Type B pancreatic cell (in vitro differentiated cells): ENCODE measurements around the gene PRICKLE2. TPM values are rescaled to one million over a fixed set of nuclear protein-coding genes. Genes with fewer than 3 reads are reported as not detected.

Experiments used
- DNase-seq: peaks from one replicate; pipeline ENCODE4 v3.0.0; 2021; ENCODE audit warnings: mixed read lengths; ENCODE audit not compliant: unreplicated experiment; ENCODE audit errors: extremely low spot score
- H3K27ac Mint-ChIP-seq: 2 replicates; pipeline ENCODE4 v1.8.0; 2021; ENCODE audit warnings: mild to moderate bottlenecking, mixed read lengths
- H3K27me3 Mint-ChIP-seq: 2 replicates; pipeline ENCODE4 v1.8.0; 2021; ENCODE audit warnings: mixed read lengths
- H3K36me3 Mint-ChIP-seq: 2 replicates; pipeline ENCODE4 v1.8.0; 2021; ENCODE audit warnings: mixed read lengths
- H3K4me1 Mint-ChIP-seq: one replicate; pipeline ENCODE4 v1.8.0; 2021; ENCODE audit warnings: mixed read lengths; ENCODE audit not compliant: unreplicated experiment
- H3K4me3 Mint-ChIP-seq: 2 replicates; pipeline ENCODE4 v1.8.0; 2021; ENCODE audit warnings: mild to moderate bottlenecking, mixed read lengths
- H3K9me3 Mint-ChIP-seq: 2 replicates; pipeline ENCODE4 v1.8.0; 2021; ENCODE audit warnings: mixed read lengths
- CTCF ChIP-seq: fragments of 200-600 bp; sonication (generic); conservative IDR thresholded peaks from 2 replicates; pipeline ENCODE4 v1.5.0; 2021; ENCODE audit warnings: antibody characterized with exemption, mild to moderate bottlenecking
- total RNA-seq: library from RNA; stranded (reverse); gene quantifications from 2 replicates; pipeline ENCODE4 v1.2.1, GENCODE V29; 2021; ENCODE audit warnings: low replicate concordance

Gene PRICKLE2
- total RNA-seq, 1 donor from 2014 or later, result 23.6 TPM

- Mint-ChIP-seq H3K27me3 (no peaks in the 10 kb centered on the region), H3K27ac (no peak overlapping the region), H3K9me3 (no peaks in the 10 kb centered on the region), H3K4me1 (peaks cover 12% of the 10 kb centered on the region), H3K4me3 (no peak overlapping the region), H3K36me3 (no peaks in the 10 kb centered on the region)
- no peak for DNase-seq
- TF ChIP-seq CTCF, result no peak
Observed at GRCh38 chr3:64131725-64132469, 93.4 kb downstream of the PRICKLE2 start.

GRCh38 chr3:64130436-64130835 lies 94.8 kb downstream of the PRICKLE2 start:
- Mint-ChIP-seq H3K4me1 (peaks cover 12% of the 10 kb centered on the region), H3K4me3 (no peak overlapping the region), H3K27ac (no peak overlapping the region), H3K9me3 (no peaks in the 10 kb centered on the region), H3K36me3 (no peaks in the 10 kb centered on the region), H3K27me3 (no peaks in the 10 kb centered on the region)
- no peak for TF ChIP-seq CTCF
- DNase-seq, result no peak

GRCh38 chr3:64129581-64129980 lies 95.7 kb downstream of the PRICKLE2 start:
- no peak for TF ChIP-seq CTCF
- DNase-seq, result no peak
- Mint-ChIP-seq H3K27me3 (no peaks in the 10 kb centered on the region), H3K27ac (no peak overlapping the region), H3K4me1 (peaks cover 12% of the 10 kb centered on the region), H3K9me3 (peaks cover 8% of the 10 kb centered on the region), H3K36me3 (peaks cover 8% of the 10 kb centered on the region), H3K4me3 (no peak overlapping the region)

GRCh38 chr3:64129106-64129505 lies 96.2 kb downstream of the PRICKLE2 start:
- Mint-ChIP-seq H3K36me3 (peaks cover 9% of the 10 kb centered on the region), H3K27me3 (no peaks in the 10 kb centered on the region), H3K4me1 (peaks cover 12% of the 10 kb centered on the region), H3K27ac (no peak overlapping the region), H3K9me3 (peaks cover 9% of the 10 kb centered on the region), H3K4me3 (no peak overlapping the region)
- no peak for TF ChIP-seq CTCF
- DNase-seq, result no peak

- Mint-ChIP-seq H3K4me1 (peaks cover 6% of the 10 kb centered on the region), H3K9me3 (peaks cover 9% of the 10 kb centered on the region), H3K4me3 (no peak overlapping the region), H3K27ac (no peak overlapping the region), H3K36me3 (peaks cover 9% of the 10 kb centered on the region), H3K27me3 (no peaks in the 10 kb centered on the region)
- TF ChIP-seq CTCF, result no peak
- DNase-seq, result no peak
Observed at GRCh38 chr3:64125561-64125960, 99.7 kb downstream of the PRICKLE2 start.
